Skeletal muscle satellite cell (primary cell): Measurements from ENCODE around the gene METTL15.
"Not testable (repeated sequence)": the region's sequence is repeated elsewhere in the genome, so short reads cannot be mapped to it uniquely, and the experiment has no call there.

Experiments used
- H3K27me3 ChIP-seq: 2 replicates; pipeline ENCODE4 v1.7.0; 2013; ENCODE audit warnings: low read length; ENCODE audit not compliant: control insufficient read depth, insufficient read depth
- H3K36me3 ChIP-seq: 2 replicates; pipeline ENCODE4 v1.7.0; 2013; ENCODE audit warnings: mild to moderate bottlenecking, control low read depth, low read length; ENCODE audit not compliant: insufficient read depth
- H3K4me1 ChIP-seq: 2 replicates; pipeline ENCODE4 v1.7.0; 2013; ENCODE audit warnings: low read length; ENCODE audit not compliant: control insufficient read depth, insufficient read depth
- H3K4me2 ChIP-seq: 2 replicates; pipeline ENCODE4 v1.7.0; 2013; ENCODE audit warnings: mild to moderate bottlenecking, low read length
- H3K4me3 ChIP-seq: 2 replicates; pipeline ENCODE4 v1.7.0; 2013; ENCODE audit warnings: low read length
- H3K9ac ChIP-seq: 2 replicates; pipeline ENCODE4 v1.7.0; 2013; ENCODE audit warnings: mild to moderate bottlenecking, low read depth, low read length, moderate library complexity
- H3K9me3 ChIP-seq: replicated peaks from 2 replicates; pipeline ENCODE4 v1.7.0; 2013; ENCODE audit warnings: mild to moderate bottlenecking, control low read depth, low read length

METTL15 gene

DNA sequence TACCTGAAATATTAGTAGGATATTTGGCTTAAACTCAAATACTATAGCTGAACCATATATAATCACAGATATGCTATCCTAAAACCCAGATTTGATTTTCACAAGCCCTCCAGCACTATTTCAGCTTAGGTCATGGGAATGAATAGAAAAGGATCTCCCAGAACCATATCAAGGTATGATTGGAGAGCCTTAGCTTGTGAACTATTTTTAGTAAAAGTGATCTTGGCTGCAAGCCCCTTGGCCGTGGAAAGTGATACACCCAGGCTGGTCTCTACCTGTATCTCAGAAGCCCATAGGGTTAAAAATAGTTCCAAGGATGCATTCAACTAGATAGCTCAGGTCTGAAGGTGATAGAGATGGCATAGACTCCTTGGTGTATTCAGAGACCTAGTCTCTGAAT lies 9.9 kb upstream of the METTL15 start:
- Histone ChIP-seq H3K4me3 (no peak overlapping the region), H3K9ac (no peak overlapping the region)

DNA sequence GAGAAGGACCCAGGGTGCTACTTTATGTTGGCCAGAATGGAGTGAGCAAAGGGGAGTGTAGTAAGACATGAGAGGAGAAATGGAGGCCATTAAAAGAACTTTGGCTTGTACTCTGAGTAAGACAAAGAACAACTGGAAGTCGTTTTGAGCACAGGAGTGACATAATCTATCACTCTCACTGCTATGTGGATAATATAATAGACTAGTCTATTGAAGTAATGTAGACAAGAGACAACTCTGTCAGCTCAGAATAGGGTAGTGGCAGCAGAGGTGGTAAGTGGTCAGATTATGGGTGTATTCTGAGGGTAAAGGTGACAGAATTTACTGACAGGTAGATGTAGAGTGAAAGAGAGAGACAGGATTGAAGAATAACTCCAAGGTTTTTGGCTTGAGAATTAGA lies 8.5 kb upstream of the METTL15 start:
- Histone ChIP-seq H3K4me3 (no peak overlapping the region), H3K27me3 (no peaks in the 10 kb centered on the region), H3K9ac (no peak overlapping the region), H3K4me1 (peaks cover 11% of the 10 kb centered on the region), H3K9me3 (no peaks in the 10 kb centered on the region), H3K4me2 (no peak overlapping the region), H3K36me3 (no peaks in the 10 kb centered on the region)

More for the DNA sequence above, 9.9 kb upstream of the METTL15 start:
- no peaks in the 10 kb centered on the region for H3K36me3 ChIP-seq
- H3K27me3 ChIP-seq: no peaks in the 10 kb centered on the region
- H3K4me2 ChIP-seq: no peak overlapping the region
- no peaks in the 10 kb centered on the region for H3K9me3 ChIP-seq
- H3K4me1 ChIP-seq: peaks cover 11% of the 10 kb centered on the region

DNA sequence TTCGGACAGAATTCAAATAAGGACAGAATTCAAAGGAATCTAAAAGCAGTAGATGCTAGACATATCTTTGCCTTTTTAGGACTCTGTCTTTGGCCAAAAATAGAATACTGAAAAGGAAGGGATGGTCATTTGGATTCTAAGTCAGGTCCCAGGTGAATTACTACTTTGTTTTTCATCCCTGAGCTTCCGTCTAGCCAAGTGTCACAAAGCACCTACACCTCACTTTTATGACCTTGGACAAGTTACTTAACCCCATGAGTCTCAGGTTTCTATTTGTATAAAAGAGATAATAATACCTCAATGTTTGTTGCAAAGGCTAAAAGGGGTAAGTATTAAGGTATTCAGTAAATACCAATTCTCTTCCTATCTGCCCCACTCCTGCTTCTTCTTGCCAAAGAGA lies 7.5 kb upstream of the METTL15 start:
- H3K36me3 ChIP-seq: no peaks in the 10 kb centered on the region
- no peak overlapping the region for H3K4me2 ChIP-seq
- H3K9ac ChIP-seq: no peak overlapping the region
- no peak overlapping the region for H3K4me3 ChIP-seq
- no peaks in the 10 kb centered on the region for H3K27me3 ChIP-seq
- peaks cover 14% of the 10 kb centered on the region for H3K4me1 ChIP-seq
- H3K9me3 ChIP-seq: no peaks in the 10 kb centered on the region

DNA sequence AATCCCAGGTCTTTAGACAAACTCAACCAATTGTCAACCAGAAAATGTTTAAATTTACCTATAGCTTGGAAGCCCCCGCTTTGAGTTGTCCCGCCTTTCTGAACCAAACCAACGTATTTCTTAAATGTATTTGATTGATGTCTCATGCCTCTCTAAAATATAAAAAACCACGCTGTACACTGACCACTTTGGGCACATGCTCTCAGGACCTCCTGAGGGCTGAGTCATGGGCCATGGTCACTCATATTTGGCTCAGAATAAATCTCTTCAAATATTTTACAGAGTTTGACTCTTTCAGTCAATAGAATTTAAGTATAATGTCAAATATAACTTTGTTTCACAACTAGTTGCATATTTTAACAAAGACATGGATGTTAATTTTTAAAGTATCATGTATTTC lies 5.9 kb upstream of the METTL15 start:
- Histone ChIP-seq H3K4me2 (peak overlapping the region; percentile 28), H3K4me1 (peaks cover 27% of the 10 kb centered on the region)
- H3K9me3 ChIP-seq, H3K27me3 ChIP-seq, H3K4me3 ChIP-seq, H3K9ac ChIP-seq, H3K36me3 ChIP-seq: not testable (repeated sequence)

DNA sequence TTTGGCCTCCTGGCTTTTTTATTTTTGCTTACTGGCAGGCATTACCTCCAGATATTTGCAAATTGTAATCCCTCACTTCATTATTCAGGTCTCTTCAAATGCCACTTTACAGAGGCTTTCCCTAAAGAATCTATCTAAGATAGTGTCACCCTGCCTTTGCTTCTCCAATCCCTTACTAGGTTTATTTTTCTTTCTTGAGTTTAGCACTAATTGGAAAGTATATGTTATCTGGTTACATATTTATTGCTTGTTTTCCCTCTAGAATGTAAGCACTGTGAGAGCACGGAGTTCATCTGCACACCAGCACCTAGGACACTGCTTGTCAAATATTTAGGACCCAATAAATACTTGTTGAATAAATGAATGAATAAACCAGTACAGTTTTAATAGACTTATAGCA lies 3.8 kb upstream of the METTL15 start:
- Histone ChIP-seq H3K9ac (no peak overlapping the region), H3K36me3 (no peaks in the 10 kb centered on the region), H3K4me2 (peak overlapping the region; percentile 2), H3K9me3 (no peaks in the 10 kb centered on the region), H3K27me3 (no peaks in the 10 kb centered on the region), H3K4me3 (no peak overlapping the region), H3K4me1 (peaks cover 36% of the 10 kb centered on the region)

DNA sequence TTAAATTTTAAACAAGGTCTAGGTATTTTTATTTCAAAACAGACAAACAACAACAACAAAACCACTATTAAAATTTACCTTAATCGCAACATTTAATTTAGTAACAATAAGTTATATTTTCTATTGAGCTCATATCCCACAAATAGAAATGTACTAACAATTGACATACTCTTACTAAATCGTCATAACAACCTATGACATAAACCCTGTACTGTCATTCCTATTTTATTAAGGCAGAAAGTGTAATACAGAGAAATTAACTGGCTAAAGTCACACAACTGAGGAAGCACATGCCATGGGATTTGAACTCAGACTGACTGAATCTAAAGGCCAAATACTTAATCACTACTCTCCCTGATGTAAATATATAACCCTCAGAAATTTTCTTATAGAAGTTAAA lies 3.2 kb upstream of the METTL15 start:
- H3K27me3 ChIP-seq: no peaks in the 10 kb centered on the region
- H3K4me3 ChIP-seq: no peak overlapping the region
- no peak overlapping the region for H3K4me2 ChIP-seq
- H3K36me3 ChIP-seq: no peaks in the 10 kb centered on the region
- no peaks in the 10 kb centered on the region for H3K9me3 ChIP-seq
- H3K9ac ChIP-seq: no peak overlapping the region
- H3K4me1 ChIP-seq: peaks cover 41% of the 10 kb centered on the region

DNA sequence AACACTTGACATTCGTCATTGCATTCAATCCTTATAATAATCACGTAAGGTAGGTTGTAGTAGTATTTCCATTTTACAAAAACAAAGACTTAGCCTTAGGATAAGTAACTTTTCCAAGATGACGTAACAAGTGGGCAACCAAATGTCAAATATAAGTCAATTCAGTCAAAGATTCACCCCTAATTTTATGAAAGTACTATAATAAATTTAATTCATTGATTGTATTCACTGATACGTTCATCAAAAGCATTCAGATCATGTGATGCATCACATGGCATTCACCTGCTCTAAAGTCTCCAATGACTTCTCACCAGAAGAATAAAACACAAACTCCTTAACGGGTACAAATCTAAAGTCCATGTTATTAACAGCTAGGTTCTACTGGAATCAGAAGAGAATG lies 2.3 kb upstream of the METTL15 start:
- H3K4me3 ChIP-seq: no peak overlapping the region
- H3K27me3 ChIP-seq: no peaks in the 10 kb centered on the region
- no peaks in the 10 kb centered on the region for H3K9me3 ChIP-seq
- H3K9ac ChIP-seq: peak overlapping the region; percentile 28
- peak overlapping the region; percentile 92 for H3K4me2 ChIP-seq
- peaks cover 43% of the 10 kb centered on the region for H3K4me1 ChIP-seq
- no peaks in the 10 kb centered on the region for H3K36me3 ChIP-seq

DNA sequence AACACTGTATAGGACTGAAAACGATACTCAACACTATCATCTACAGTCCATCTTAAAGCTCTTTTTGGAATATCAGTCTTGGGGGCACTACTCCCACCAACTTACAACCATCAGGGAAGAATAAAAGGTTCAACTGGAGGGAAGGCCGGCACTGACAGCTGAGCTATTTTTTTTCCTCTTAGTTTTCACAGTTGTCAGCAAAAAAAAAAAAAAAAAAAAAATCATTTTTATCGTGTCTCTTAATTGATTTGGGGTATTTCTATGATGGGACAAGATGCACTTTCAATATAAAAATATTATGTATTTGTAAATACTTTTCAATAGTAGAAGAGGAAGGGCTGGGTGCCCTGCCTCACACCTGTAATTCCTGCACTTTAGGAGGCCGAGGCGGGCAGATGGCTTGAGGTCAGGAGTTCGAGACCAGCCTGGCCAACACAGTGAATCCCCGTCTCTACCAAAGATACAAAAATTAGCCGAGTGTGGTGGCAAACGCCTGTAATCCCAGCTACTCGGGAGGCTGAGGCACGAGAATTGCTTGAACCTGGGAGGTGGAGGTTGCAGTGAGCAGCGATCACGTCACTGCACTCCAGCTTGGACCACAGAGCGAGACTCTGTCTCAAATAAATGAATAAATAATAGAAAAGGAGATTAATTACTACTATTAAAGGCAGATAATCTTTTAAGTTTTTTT lies 1.7 kb upstream of the METTL15 start:
- H3K4me1 ChIP-seq: peaks cover 48% of the 10 kb centered on the region
- H3K9ac ChIP-seq: peak overlapping the region; percentile 91
- H3K9me3 ChIP-seq: no peaks in the 10 kb centered on the region
- peak overlapping the region; percentile 92 for H3K4me2 ChIP-seq
- no peaks in the 10 kb centered on the region for H3K27me3 ChIP-seq
- H3K4me3 ChIP-seq: peak overlapping the region; percentile 85
- no peaks in the 10 kb centered on the region for H3K36me3 ChIP-seq

DNA sequence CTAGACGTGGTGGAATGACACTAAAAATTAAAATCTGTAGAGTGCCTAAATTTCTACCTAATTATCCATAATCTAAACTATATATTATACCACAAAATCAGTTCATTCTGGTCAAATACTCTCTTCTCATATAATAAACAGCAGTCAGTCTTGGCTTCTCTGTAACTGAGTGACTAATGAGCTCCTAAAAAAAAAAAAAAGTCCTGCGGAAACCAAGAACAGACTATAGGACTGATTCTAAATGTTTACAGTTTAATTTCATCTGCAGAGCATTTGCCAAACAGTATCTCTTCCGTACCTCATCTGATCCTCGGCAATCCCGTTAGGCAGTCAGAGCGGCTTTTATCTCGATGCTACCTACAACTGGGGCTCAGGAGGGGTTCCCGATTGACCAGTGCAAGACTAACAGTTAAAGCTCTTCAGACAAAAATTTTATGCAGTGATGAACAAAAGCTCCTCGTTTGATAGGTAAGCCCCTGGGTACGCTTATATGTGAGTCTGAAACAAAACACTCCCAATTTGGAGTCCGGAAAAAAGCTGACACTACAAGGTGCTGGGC lies 918 bp upstream of the METTL15 start:
- H3K36me3 ChIP-seq: no peaks in the 10 kb centered on the region
- peak overlapping the region; percentile 91 for H3K9ac ChIP-seq
- H3K4me2 ChIP-seq: peak overlapping the region; percentile 92
- no peaks in the 10 kb centered on the region for H3K27me3 ChIP-seq
- H3K9me3 ChIP-seq: no peaks in the 10 kb centered on the region
- H3K4me3 ChIP-seq: peak overlapping the region; percentile 85
- peaks cover 43% of the 10 kb centered on the region for H3K4me1 ChIP-seq

DNA sequence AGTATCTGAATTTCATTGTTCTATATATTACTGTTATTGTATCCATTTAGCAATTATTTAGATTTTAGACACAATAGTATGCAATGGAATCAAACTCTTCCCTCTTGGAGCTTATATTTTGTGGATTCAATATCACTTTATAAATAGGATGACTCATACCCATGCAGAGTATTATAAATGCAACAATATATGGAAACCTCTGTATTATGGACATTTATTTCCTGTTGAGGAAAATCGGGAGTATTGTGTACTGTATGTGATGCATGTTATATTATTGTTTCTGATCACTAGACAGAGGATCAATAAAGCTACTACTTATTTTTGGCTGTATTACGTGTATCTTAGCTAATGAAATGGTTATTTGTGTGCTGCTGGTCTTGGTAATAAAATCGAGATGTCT lies 770 bp downstream of the METTL15 start:
- peaks cover 4% of the 10 kb centered on the region for H3K36me3 ChIP-seq
- no peaks in the 10 kb centered on the region for H3K27me3 ChIP-seq
- H3K9me3 ChIP-seq: no peaks in the 10 kb centered on the region
- peaks cover 36% of the 10 kb centered on the region for H3K4me1 ChIP-seq
- peak overlapping the region; percentile 95 for H3K9ac ChIP-seq
- peak overlapping the region; percentile 86 for H3K4me2 ChIP-seq
- H3K4me3 ChIP-seq: peak overlapping the region; percentile 72

DNA sequence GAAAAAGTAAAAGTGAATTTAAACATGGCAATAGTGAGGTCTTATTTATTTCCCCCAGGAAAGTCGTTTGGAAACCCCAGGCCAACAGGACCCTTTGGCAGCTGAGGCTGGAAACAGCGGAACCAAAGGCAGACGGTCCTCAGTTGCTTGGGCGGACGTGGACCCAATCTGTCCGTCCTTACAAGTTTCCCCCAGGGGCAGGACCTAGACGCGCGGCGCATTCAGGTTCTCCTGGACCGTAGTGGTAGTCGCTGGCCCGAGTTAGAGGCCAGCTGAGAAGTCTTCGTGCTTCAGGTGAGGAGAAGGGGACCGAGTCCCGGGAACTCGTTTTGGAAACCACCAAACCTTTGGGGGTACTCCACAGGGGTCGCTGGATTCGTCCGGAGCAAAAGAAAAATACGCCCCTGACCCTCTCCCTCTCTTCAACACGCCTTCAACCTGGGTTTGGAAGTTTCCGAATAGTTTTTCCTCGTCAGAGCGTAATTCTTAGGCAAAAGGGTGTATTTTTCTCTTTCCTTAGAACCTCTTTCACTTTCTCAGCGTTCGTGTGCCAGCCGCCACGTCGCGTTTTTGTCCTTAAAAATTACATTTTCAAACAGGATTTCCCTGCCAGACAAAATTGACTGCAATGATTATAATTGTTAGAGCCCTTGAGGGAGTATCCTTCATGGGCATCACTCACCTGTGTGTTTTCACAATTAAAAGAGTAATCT lies 2.1 kb downstream of the METTL15 start:
- H3K4me3 ChIP-seq: peak overlapping the region; percentile 85
- H3K36me3 ChIP-seq: peaks cover 7% of the 10 kb centered on the region
- H3K4me2 ChIP-seq: peak overlapping the region; percentile 86
- H3K9ac ChIP-seq: peak overlapping the region; percentile 95
- H3K27me3 ChIP-seq: no peaks in the 10 kb centered on the region
- H3K9me3 ChIP-seq: no peaks in the 10 kb centered on the region
- H3K4me1 ChIP-seq: peaks cover 36% of the 10 kb centered on the region
